Stimulated activated CD8-positive, alpha-beta memory T cell treated with anti-CD3 and anti-CD28 coated beads, Interleukin-15, amount 100 ng/mL, for 1 hour (primary cell): Measurements from ENCODE around the gene TCF7L2.

ENCODE experiments used
- DNase-seq: peaks from one replicate; pipeline ENCODE4 v3.0.0-alpha.2; 2020; ENCODE audit warnings: low read depth

Gene TCF7L2

DNA sequence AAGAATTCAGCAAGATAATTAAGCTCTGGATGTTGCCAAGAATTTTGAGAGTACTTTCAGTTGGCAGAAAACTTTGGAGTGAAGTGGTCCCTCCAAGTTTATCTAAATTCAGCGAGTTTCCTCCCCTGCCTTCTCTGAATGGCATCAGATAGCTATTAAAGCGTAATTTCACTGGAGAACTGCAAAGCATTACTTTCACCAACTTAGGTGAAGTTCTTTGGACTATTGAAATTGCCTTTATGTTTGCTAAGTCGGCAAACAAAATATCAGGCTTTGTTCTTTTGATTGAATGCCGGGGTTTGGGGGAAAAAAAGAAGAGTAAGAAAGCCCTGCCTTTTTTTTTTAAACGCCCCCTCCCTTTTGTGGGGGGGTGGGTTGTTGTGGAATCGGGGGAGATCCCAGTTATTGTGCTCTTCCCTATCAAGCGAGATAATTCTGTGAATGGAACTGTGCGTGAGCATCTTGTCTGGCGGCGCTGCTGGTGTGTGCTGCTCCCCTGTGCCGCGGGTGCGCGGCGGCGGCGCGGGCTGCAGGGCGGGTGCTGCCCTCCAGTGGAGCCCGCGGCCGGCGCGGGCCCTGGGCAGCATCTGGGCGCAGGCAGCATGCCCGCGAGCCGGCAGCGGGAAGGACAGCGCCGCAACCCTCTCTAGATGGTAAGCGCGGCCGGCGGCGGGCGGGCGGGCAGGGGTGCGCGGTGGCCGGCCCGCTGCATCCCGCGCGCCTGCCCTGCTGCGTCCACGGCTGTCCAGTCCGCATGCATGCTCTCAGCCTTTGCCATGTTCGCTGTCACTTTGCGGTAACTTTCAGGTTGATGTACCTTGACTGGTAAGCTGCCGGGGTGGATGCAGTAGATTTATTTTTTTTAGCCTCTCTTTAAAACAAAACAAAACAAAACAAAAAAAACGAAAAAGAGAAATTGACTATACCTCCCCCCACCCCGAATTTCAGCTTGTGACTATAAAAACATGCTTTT lies 176.5 kb downstream of the TCF7L2 start:
- no peak for DNase-seq

DNA sequence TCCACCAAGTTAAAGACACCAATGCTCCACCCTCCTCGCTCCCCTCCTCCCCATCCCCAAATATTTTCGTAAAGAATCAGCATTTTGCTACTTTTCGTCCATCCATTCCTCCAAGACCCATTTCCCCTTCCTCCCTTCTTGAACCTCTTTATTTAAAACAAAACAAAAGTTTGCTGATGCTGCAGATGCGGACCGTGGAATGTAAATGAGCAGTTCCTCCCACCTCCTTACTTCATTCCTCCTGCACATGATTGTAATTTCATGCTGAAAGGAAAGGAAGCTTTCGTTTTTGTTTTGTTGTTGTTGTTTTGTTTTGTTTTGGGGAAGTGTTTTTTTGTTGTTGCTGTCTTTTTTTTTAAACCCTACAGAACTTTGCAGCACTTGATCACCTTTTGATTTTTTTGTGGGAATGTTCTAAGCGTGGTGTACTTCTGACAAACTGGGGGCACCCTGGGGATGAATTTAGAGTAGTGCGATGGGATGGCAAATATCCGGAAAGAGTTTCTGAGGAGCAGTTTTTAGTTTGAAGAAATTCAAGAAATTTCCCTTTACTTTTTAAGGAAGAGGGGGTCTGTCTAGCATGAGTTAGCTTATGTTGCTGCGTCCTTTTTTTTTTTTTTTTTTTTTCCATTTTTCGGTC lies 177.3 kb downstream of the TCF7L2 start:
- DNase-seq = no peak

DNA sequence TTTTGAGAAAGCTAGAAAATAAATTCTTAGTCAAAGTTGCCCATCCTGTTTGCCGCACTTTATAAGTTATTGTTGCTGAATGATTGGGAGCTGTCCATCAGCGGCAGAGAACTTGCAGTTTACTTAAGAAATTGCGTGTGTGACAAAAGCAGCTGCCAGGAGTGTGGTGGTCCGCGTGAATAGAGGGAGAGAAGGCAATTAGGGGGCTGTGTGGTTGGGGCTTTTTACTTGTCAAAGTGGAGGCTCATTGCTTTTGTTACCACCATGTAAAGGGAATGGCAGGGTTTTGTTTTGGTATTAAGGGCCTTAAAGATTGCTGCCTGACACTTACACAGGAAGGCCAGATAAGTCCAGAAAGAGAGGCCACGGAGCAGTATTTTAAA lies 177.8 kb downstream of the TCF7L2 start:
- no peak for DNase-seq

DNA sequence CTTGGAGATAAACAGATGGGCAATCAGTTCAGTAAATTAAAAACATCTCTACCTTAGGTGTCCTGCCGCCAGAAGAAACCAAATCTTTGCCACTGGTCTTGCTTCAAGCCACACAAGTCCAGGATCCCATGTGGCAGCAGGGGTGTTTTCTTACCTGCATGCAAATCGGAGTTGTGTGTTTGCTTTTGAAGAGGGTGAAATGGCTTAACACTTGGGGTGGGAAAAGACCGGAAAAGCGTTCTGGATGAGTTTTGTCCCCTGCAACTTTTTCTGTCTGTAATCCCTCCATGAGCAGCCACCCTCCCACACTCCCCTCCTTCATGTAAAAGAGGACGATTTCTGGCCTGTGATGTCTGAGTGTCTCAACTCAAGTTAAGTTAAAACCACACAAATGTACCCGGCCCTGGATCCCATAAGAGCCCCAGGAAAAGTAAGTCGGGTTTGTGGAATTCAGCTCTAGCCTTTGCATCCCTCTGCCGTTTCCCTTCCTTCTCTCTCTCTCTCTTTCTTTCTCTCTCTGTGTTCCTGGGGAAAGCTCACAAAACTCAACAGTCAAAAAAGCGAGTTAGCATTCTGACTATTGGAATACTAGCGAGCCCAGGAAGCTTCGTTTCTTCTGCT lies 178.5 kb downstream of the TCF7L2 start:
- no peak for DNase-seq

DNA sequence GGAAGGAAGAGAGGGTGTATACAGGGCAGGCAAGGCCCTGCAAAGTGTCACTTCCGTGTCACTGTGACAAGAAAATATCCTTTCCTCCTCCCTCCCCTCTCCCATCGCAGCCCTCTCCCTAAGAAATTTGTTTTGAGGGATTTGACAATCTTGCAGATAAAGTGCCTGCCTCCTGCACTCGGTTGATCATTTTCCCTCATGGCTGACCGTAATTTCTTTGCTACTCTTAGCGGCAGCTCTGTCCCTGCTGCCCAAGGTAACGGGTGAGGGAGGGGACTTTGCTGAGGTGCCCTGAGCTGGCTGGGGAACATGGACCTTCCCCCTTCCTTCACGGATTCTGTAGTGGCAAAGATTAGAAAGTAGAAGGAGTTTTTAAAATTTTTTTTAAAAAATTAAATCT lies 179.1 kb downstream of the TCF7L2 start:
- DNase-seq = no peak

DNA sequence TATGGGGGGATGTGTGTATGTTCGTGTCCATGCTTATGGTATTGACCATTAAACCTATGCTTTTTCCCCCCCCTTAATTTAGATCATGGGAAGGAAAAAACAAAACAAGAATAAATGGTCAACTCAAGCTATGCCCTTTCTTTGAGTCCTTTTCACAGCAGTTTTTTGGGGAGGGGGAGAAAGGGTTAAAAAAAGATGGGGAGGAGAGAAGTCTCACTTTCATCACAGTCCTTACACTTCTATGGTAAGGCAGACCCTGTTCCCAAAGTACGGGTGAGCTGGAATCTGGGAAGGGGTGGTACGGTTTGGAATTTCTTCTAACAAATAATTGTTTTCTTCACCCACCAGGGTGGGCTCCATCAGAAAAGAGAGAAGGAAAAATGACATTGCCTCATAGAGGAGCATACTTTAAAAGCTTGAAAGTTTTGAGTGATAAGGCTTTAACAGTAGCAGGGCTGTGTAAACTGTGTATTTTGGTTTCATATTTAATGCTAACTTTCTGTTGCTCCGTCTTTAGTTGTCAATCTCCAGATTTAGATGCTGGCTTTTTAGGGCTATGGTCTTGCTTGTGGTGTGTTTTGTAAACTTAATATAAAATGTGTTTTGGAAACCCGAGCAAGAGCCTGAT lies 180.1 kb downstream of the TCF7L2 start:
- DNase-seq = no peak

DNA sequence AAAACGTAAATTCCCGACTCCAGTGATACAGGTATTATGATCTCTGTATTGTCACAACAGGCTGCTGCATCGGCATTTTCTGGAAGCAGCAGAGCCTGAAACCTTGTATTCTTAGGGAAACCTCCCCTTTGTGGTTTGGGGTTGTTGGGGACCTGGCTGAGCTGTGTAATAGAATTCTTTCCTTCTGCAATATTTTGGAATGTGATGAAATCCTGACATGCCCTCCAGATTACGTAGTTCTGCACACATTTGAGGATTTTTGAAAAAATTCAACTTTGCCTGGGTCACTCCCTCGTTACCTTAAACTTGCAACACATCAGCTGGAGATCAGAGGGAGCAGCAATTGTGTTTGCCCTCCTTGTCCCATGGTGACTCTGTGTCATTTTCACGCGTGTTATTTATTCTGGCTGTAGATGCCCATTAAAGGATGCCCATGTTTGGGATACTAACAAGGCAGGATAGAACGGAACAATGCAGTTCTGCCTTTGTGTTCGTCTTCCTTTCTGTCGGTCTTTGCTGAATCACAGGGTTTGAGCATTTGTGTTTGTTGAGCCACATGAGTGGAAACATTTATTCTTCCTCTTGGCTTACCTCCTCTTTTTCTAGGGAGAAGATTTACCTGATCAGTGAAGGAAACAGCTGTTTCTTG lies 181.7 kb downstream of the TCF7L2 start:
- no peak for DNase-seq

DNA sequence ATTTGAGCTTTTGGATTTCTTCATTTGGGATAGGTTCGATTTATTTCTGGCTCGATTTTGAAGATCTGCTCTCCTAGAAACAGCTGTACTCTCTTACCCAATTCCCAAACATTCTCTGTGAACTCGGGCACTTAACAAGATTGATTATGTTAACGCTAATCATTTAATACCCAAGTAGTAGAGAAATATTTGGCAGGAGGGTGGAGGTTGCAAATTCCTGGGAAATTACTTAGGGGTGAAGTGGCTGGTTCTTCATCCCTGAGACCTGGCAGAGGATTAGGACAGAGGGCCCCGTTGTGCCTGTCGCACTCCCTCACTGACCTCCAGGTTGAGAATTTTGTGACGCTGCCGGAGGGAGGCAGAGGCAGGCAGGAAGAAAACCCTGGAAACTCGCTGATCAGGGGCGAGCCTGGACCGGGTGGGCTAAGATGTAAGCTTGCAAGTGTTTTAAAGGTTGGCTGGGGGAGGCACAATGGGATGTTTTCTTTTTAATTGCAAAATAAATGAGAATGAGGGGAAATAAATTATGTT lies 182.6 kb downstream of the TCF7L2 start:
- DNase-seq = no peak

DNA sequence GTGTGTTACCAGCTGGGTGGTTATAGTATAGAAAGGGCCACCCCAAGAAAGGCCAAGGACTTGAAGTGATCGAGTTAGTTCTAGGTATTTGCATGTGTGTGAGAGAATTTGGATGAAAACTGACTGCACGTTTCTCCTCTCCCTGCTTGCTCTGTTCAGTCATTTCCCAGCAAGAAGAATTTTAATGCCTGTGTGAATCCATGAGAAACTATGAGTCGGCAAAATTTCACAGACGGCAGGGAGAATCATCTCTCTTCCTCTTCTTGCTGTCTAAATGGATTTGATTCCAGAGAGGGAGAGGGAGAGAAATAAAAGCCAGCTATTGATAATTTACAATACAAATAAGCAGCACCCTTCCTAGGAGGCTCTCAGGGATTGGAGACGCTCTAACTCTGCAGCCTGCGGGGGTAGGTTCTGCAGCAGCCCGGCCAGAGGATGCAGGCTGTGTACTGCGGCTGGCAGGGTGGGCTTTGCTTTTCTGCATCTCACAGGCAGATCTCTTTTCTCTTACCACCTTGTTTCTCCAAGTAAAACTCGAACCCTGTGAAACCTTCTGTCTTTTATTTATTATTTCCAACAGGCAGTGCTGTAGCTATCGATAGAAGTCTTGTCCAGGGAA lies 183.6 kb downstream of the TCF7L2 start:
- no peak for DNase-seq

DNA sequence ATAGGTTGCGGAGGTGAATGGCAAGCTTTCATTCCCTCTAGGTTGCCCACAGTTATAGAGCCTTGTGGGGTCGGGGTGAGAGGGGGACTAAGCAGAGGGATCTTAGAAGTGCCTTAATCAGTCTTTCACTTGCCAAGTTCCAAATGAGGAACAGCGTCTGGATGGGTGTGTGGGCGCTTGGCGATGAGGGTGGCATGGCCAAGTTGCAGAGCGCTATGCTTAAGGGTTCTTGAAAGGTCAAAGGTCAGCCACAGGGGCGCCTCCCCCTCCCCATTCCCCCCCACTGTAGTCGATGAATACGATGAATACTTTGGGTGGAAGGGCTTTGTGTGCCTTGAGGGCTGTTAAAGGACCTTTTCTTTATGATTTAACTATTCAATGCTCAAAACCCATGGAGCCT lies 185.0 kb downstream of the TCF7L2 start:
- DNase-seq = no peak

DNA sequence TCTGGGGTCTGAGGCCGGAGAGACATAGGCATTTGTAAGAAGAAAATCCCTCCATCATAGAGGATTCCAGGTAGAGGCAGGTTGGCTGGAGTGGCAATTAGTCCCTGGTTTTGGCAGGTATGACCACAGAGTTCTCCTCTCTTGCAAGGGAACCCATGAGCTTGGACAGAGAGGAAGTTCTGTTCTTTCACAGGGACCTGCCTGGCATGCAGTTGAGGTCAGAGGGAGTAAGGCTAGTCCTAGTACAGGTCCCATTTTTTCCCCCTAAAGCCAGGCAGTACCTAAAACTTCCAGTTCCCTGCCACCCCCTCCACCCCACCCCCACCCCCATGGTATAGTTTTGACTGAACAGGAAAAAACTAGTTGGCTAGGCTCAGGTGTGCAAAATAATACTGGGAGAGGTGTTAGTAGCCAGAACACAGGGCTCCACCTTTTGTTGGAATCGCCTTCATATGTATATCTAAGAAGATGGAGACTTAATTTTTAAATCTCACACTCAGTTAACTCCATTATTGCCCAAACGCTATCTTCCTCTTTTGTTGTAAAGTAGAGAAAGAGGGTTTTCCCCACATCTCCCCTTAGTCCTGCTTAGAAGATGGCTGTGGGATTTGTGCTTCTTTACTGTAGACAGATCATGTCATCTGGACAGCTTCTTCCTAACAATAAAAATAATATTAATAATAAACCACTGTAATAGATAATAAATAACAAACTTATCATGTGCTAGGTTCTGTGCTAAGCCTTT lies 188.1 kb downstream of the TCF7L2 start:
- no peak for DNase-seq

DNA sequence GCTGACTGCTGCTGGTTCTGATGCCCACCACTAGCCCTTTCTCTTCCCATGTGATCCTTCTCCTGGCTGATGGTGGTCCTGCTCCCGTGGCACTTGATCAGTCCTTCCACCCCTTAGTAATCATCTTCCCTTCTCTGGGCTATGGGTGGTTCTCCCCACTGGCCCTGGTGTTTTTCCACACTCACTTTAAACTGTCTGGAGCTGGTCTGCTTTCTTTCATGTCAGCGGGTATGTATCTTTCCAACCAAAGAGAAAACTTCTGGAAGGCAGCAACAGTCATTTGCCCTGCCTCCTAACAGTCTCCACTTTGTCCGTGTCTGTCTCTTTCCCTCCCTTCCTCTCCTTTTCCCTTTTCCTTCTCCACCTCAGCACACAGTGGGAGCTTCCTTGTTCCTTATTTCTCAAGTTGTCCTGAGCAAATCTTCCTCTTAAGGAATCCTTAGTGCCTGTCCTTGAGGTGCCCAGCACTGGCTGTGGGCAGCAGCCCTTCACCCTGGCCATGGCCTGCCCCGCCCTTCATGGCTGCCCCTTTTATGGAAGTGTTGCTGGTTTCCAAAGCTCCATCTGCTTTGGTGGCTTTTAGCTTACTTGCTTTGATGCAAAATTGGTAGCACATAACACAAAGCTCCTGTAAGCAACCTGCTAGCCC lies 189.0 kb downstream of the TCF7L2 start:
- no peak for DNase-seq

DNA sequence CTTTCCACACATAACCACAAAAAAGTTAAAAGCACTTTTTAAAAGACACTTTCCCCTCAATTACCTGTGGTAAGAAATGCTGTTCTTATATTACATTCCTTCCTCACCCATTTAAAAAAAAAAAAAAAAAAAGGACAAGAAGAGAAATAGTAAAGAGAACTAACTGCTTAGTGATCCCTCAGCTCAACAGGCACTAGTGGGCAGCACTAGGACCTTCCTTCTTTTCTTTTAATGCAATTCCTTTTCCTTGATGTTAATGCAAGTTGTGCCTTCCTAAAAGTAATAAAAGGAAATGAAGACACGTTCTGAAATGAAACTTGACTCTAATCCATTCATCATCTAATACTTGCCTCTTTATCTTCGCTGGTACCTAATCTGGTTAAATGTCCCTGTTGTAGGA lies 189.7 kb downstream of the TCF7L2 start:
- no peak for DNase-seq

DNA sequence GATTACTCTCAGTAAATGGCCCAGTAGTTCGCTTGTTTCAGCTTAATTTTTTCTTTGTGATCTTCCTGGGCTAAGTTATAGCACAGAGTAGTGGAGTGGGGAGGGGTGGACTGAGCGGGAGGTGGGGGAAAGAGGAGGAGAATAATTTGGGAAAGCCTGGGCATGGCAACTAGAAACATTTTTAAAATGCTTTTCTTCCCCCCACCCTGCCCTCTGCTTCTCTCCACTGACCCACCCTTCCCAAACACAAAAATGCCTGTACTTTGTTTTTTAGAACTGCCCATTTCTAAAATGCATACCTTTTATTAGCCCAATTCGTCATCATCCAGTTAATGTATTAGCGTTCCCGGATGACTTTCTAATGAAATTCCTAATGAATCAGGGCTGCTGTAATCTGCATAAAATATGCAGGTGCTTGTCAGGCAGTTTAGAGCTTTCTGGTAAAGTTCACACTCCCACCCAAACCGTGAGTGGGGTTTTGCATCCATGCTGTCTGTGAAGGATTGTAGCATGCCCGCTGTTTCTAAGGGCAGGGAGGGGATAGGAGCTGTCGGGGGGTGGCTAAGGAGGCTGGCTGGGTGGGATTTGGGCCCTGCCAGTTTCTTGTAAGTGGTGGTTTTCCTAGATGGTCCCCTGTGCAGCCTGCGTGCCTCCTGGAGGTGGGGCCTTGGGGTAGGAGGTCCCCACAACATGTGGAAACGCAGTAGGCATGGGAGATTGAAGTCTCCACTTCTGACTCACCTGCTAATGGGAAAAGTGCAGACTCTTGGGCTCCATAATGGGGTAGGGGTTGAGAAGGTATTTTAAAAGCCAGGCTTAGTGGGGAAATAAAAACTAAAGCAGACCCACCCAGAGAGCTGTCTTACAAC lies 190.3 kb downstream of the TCF7L2 start:
- DNase-seq = no peak

DNA sequence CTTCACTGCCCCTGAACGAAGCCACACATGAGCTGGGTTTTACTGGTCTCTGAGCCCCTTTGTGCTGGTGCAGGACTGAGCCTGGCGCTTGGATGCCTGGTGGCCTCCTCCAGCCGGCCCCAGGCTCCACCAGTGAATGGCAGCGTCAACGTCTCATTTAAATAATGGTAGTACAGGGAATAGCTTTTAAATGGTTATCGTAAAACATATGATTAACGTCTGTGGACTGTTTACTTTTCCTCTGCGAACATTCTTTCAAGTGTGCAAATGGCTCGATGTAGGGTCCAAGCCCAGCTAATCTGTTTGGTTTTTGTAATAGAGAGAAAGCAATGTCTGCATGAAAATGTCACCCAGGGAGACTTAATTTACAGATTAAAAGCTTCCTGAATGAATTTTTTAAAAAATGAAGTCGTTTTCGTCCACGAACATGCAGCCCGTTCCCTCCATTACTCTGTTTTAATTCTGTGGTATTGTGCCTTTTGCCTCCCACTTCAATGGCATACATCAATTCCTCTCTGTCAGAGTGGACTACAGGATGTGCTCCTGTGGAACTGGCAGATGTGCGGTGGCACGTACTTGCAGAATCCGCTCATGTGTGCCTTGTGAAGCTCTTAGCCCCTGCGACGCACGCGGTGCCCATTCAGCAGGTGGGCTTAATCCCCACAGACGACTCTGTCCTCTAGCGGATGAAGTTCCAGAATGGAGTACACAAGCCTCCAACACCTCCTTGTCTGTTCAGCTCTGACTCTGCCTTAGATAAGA lies 192.7 kb downstream of the TCF7L2 start:
- DNase-seq = no peak

DNA sequence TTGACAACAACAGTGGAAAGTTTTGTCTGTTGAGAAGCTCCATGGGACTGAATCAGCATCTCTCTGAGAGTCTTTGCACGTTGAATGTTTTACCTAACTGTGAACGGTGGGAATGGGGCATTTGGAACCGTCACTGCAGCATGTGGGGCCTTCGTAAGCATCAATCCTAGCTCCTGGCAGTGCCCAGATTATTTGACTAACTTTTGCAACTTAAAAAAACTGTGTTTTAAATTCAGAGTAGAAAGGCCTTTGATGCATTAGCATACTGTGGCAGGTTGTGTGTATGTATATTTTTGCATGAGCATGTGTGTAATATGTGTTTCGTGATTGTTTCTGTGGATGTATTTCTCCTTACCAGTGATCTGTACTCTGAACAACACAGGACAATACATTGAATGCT lies 194.5 kb downstream of the TCF7L2 start:
- no peak for DNase-seq

DNA sequence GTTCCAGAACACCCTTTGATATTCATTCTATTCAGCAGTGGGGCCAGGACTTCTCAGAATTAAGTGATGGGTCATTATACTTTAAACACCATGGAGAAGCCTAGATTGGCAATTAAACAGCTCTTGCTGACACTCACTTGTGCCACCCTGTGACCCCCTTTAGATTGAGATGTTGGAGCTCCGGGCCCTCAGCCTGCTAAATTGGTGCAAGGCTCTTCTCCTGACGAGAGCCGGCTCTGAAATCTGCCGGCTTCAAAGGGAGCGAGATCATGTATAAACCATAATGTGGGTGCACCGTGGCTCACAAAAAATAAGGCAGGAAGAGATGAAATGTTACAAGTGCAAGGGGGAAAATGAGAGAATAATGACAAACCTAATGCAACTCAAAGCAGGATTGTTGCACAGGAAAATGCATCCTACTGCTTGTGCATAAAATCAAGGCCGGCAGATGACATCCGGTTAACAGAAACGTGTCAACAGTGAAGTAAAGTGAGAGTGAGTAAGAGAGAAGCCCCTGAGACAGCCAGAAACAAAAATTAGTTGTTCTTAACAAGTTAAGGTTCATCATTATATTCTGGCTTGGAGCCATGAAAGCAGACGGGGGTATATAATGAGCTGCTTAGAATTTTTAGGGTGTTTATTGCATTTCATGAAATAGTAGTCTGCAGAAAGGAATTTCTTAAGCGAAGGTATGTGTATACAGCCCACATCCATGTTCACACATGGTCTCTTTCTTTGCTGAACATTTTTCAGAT lies 198.2 kb downstream of the TCF7L2 start:
- DNase-seq = no peak

DNA sequence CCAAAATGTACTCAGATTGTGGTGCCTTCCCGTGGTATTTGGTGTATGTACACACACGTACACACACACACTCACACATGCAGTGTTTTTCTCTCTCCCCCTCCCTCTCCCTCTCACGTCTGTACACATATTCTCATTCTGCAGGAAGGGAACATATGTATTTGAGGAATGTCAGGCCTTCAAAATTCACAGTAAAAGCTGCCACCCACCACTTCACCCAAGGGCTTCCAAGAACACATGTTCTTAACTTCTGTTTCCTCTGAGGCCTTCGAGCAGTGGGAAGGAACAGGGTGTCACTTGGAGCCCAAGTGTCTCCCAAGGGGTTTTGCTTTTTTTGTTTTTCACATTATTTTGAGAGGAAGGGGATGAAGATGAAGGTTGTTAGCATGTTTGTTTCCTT lies 198.9 kb downstream of the TCF7L2 start:
- no peak for DNase-seq
